Measurements from ENCODE around the gene ANO1. TPM values are rescaled to one million over a fixed set of nuclear protein-coding genes. Genes with fewer than 3 reads are reported as not detected.
A peak's percentile ranks its signal among the peaks of the same experiment; 100 is the strongest.

ANO1 gene
- total RNA-seq, 1 donor from 2014 or later = 9.0 TPM

DNA sequence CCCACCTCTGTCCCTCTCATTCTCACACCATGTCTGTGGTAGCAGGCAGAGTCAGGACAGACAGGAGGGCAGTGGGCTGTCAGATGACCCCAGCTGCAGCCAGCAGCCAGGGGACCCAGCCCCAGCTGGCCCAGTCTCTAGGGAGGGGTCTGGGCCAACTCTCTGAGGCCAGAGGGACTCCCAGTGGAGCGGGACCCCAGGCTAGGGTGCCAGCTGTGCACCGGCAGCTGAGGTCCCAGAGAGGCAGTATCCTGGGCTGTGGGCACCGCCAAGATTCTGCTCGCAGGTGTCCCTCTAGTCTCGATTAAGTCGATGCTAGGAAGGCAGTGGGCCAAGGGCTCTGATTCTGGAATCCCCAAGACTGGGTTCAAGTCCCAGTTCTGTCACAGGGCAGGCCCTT lies 108.3 kb downstream of the ANO1 start:
- DNase-seq (no peak), ATAC-seq (no peak)
- no peak overlapping the region for H3K27ac ChIP-seq
- no peaks in the 10 kb centered on the region for H3K9me3 ChIP-seq
- H3K4me1 ChIP-seq = peaks cover 1% of the 10 kb centered on the region
- H3K4me3 ChIP-seq = no peak overlapping the region
- H3K36me3 ChIP-seq = no peaks in the 10 kb centered on the region
- TF ChIP-seq, protein P1, sequence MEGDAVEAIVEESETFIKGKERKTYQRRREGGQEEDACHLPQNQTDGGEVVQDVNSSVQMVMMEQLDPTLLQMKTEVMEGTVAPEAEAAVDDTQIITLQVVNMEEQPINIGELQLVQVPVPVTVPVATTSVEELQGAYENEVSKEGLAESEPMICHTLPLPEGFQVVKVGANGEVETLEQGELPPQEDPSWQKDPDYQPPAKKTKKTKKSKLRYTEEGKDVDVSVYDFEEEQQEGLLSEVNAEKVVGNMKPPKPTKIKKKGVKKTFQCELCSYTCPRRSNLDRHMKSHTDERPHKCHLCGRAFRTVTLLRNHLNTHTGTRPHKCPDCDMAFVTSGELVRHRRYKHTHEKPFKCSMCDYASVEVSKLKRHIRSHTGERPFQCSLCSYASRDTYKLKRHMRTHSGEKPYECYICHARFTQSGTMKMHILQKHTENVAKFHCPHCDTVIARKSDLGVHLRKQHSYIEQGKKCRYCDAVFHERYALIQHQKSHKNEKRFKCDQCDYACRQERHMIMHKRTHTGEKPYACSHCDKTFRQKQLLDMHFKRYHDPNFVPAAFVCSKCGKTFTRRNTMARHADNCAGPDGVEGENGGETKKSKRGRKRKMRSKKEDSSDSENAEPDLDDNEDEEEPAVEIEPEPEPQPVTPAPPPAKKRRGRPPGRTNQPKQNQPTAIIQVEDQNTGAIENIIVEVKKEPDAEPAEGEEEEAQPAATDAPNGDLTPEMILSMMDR (IDR thresholded peaks at IDR 0.05) = no peak
- intact Hi-C loops (cut with DNase I) = no loop called here
- peaks cover 4% of the 10 kb centered on the region for H3K27me3 ChIP-seq (ENCODE audit: low read depth)

DNA sequence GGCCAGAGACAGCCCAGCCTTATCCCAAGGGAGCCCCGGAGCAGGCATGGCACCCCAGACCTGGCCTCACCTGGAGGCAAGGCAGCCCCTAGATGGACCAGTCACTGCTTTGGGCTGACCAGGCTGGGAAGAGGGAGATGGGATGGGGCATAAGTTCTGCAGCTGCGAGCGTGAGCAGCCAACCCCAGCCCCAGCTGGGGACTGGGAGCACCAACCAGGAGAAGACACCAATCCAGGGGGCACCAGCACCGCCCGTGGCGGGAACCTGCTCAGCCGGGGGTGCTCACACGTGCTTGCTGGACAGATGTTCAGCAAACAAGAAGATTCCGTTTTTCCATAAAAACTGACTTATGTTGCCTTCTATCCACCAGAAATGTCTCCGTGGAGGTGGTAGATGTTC lies 108.8 kb downstream of the ANO1 start:
- no peaks in the 10 kb centered on the region for H3K9me3 ChIP-seq
- no peak overlapping the region for H3K27ac ChIP-seq
- ATAC-seq (no peak), DNase-seq (no peak)
- H3K4me1 ChIP-seq = peaks cover 6% of the 10 kb centered on the region
- intact Hi-C loops (cut with DNase I) = no loop called here
- no peaks in the 10 kb centered on the region for H3K36me3 ChIP-seq
- TF ChIP-seq, protein P1 (IDR thresholded peaks at IDR 0.05) = no peak
- H3K4me3 ChIP-seq = no peak overlapping the region
- peaks cover 8% of the 10 kb centered on the region for H3K27me3 ChIP-seq (ENCODE audit: low read depth)

DNA sequence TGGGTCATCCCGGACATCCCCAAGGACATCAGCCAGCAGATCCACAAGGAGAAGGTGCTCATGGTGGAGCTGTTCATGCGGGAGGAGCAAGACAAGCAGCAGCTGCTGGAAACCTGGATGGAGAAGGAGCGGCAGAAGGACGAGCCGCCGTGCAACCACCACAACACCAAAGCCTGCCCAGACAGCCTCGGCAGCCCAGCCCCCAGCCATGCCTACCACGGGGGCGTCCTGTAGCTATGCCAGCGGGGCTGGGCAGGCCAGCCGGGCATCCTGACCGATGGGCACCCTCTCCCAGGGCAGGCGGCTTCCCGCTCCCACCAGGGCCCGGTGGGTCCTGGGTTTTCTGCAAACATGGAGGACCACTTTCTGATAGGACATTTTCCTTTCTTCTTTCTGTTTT lies 109.7 kb downstream of the ANO1 start:
- Histone ChIP-seq H3K9me3 (no peaks in the 10 kb centered on the region), H3K27me3 (ENCODE audit: low read depth) (peaks cover 9% of the 10 kb centered on the region), H3K4me1 (peaks cover 6% of the 10 kb centered on the region), H3K36me3 (no peaks in the 10 kb centered on the region), H3K27ac (no peak overlapping the region), H3K4me3 (no peak overlapping the region)
- TF ChIP-seq, protein P1 (IDR thresholded peaks at IDR 0.05) = no peak
- DNase-seq (no peak), ATAC-seq (no peak)
- intact Hi-C loops (cut with DNase I) = no loop called here

DNA sequence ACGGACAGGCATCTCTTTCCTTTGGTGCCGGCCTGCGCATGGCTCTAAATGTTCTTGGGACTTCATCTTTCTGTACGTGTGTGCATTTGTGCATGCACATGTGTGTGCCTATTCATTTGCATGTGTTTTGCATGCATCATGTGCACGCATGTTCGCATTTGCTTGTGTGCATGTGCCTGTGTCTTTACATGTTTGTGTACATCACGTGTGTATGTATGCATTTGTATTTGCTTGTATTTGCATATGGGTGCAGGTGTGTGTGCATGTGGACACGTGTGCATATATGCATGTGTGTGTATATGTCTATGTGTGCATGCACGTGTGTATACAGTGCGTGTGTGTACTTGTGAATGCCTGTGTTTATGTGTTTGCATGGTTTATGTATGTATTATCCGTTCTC lies 111.5 kb downstream of the ANO1 start:
- peaks cover 9% of the 10 kb centered on the region for H3K27me3 ChIP-seq (ENCODE audit: low read depth)
- peaks cover 6% of the 10 kb centered on the region for H3K4me1 ChIP-seq
- H3K9me3 ChIP-seq = no peaks in the 10 kb centered on the region
- H3K27ac ChIP-seq = no peak overlapping the region
- intact Hi-C loops (cut with DNase I) = loop anchor here (5.0 kb wide), 1 partner anchor 272 kb away; no protein-coding TSS in a partner anchor
- TF ChIP-seq, protein P1 (IDR thresholded peaks at IDR 0.05) = no peak
- DNase-seq (no peak), ATAC-seq (no peak)
- H3K4me3 ChIP-seq = no peak overlapping the region
- no peaks in the 10 kb centered on the region for H3K36me3 ChIP-seq

DNA sequence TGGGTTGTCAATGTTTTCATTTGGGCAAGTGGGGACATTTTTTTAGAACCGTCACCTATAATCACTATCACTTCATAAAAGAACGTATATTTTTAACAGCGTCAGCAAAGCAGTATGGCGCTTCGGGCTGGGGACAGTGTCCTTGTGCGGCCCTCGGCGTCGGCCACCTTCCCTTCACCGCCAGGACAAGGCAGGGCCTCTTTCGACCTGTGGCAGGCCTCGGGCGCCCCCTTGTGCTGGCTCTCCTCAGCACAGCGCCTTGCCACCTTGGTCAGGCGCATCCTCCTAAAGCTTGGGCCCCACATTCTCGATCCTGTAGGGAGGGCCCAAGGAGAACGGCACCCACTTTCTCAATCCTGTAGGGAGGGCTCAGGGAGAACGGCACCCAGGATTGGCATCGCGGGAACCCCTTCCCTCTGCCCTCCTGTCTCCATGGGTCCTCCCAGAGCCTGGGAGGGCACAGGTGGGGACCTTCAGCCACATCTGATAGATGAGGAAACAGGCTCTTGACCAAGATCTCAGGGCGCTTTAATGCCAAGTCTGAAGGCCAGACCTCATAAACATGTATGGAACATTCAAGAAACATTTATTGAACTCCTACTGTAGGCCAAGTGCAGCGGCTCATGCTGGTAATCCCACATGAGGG lies 113.5 kb downstream of the ANO1 start:
- Histone ChIP-seq H3K36me3 (no peaks in the 10 kb centered on the region), H3K4me3 (no peak overlapping the region), H3K27me3 (ENCODE audit: low read depth) (peaks cover 8% of the 10 kb centered on the region), H3K4me1 (peaks cover 6% of the 10 kb centered on the region), H3K27ac (no peak overlapping the region), H3K9me3 (no peaks in the 10 kb centered on the region)
- DNase-seq (peak; percentile 85), ATAC-seq (peak; percentile 88 to 89)
- intact Hi-C loops (cut with DNase I) = loop anchor here (5.0 kb wide), 1 partner anchor 274 kb away; no protein-coding TSS in a partner anchor
- TF ChIP-seq, protein P1 (IDR thresholded peaks at IDR 0.05) = peak; percentile 88

All from lower lobe of right lung (tissue), 2 donors.